ENCODE measurements around the gene RTEL1.
"Not testable (repeated sequence)": the region's sequence is repeated elsewhere in the genome, so short reads cannot be mapped to it uniquely, and the experiment has no call there.

RTEL1 gene

DNA sequence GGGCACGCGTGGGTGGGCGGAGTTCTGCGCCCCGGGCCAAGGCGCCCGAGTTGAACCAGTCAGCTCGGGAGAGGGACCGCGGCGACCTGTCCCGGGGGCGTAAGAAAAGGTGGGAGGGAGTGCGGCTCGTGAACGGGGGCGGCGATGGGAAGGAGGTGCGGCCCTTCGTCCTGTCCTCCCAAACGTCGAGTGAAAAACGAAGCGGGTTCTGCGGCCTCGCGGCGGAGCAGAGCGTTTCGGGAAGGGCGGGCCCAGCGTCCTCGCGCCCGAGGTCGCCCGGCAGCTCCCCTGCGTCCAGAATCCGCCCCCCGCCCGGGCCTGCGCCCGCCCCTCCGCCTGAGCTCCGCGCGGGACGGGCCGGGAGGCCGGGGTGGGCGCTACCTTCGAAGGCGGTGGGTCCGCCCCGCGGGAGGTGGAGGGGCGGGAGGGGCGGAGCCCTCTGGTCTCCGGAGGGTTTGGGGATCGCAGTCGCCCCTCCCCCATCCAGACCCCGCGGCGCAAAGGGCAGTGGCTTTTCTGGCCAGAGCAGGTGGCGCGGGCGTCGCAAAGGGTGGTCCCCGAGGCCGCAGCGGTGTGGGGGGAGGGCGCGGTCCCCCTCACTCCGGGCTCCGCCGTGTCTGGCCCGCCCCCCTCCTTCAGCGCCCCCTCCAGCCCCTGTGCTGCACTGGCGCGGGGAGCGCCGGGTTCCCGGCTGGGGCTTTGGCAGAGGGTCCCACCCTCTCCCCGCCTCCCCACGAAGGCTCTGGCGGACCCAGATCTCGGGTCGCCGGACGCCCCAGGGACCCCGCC, 5.7 kb upstream of the RTEL1 start:
- DNase-seq, result peak; percentile 35 to 88

DNA sequence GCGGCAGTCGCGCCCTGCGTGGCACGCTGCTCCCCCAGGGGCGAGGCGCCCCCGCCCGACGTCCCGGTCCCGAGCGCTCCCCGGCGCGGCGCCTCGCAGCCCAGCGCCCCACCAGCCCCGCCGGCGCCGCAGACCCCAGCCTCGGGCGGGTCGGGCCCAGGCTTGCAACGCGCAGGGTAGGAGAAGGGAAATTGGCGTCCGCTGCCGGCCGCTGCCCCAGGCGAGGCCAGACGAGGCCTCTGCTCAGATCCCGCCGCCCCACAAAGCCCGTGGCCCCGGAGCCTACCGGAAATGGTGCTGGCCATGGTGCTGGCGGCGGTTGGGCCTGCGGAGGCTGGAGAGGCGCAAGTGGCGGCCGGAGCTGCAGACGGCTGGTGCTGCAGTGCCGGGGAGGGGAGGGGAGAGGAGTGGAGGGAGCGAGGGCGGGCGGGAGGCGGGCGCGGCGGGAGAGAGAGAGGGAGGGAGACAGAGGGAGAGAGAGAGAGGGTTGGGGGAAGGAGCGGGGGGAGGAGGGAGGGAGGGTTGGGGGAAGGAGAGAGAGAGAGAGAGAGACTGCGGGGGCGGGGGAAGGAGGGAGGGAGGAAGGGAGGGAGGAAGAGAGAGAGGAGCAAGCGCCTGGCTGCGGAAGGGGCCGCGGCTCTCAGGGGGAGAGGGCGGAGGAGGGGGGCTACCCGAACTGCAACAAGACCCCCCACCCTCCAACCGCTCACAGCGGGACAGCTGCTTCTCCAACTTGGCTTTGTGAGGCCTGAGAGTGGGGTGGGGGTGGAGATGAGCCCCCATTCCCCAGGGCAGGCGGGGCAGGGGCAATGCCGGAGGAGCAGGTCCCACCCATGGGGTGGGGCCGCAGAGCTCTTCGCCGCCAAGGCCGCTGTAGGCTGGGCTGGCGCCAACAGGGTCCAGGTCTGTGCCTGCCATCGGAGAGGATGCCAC, 4.8 kb upstream of the RTEL1 start, which contains the start of gene STMN3:
Gene STMN3 (minus strand): TSS at position 384 of the 933 bp plus-strand sequence. CDS start 79 bp downstream, at position 305.
- DNase-seq, result peak; percentile 88 to 96

GRCh38 chr20:63653974-63654668, 4.0 kb upstream of the RTEL1 start:
- DNase-seq, result no peak

- no peak for DNase-seq
Observed at GRCh38 chr20:63655249-63655648, 2.9 kb upstream of the RTEL1 start.

GRCh38 chr20:63656451-63656850, 1.7 kb upstream of the RTEL1 start:
- DNase-seq, result no peak

DNA sequence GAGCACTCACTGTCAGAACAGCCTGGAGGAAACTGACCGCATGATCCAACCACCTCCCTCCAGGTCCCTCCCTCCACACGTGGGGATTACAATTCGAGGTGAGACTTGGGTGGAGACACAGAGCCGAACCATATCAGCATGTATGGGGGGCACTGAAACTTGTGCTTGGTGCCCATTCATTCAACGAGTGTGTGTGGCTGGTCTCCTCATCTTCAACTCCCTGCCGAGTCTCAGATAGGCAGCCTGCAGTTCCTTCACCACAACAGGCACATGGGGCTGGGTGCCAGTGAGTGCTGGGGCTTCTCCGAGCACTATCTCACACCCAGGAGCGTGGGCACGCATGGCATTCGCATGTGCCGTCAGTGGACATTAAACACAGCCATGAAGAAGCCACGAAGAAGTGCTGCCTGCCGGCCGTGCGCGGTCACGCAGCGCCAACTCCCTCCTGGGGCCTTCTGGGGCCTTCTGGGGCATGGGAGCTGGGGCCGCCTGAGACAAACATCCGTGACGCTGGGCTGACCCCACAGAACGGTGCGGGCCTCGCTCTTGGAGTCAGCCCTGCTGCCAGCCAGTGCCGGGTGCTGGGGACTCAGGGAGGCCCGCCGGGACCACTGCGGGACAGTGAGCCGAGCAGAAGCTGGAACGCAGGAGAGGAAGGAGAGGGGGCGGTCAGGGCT, 714 bp upstream of the RTEL1 start:
- peak in 1 of 2 experiments; percentile 57 for DNase-seq

DNA sequence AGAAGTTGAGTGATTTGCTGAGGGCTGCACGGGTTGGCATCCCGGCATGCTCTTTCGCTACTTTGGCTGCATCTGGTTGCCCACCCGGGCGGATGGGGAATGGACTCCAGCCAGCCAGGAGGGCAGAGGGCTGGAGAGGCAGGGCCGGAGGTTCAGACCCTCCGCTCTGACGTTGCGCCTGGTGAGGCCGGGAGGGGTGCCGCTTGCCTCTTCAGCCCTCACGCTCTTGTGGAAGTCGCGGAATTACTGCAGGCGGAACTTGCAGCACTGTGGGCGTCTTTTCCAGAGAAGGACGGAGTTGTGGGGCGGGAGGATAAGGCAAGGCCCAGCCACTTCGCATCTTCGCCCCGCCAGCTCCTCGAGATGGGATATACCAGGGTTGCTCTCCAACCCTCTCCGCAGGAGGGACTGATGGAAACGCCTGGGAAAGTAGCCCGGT, 656 bp downstream of the RTEL1 start:
- no peak for DNase-seq

- no peak for DNase-seq
Observed at GRCh38 chr20:63659370-63659769, 1.3 kb downstream of the RTEL1 start.

GRCh38 chr20:63660174-63660573, 2.1 kb downstream of the RTEL1 start:
- DNase-seq, result not testable (repeated sequence)

DNA sequence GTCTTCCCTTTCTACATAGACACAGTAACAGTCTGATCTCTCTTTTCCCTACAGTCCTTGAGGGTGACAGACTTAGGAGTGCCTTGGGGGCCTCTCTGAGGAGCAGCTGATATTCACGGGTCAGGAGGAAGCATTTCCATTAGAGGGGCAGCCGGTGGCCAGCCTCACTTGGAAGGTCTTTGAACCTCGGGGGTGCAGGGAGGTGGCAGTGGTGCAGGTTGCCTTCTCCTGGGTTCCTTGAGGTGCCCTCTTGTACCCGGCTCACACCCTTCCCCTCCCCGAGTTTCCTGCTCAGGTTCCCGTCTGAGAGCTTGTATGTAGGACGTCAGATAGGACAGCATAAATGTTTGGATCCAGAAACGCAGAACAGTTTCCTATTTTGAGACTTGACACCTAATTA, 2.5 kb downstream of the RTEL1 start:
- no peak for DNase-seq

- DNase-seq, result no peak
Observed at GRCh38 chr20:63661108-63661507, 3.0 kb downstream of the RTEL1 start.

- no peak for DNase-seq
Observed at GRCh38 chr20:63661959-63662812, 4.1 kb downstream of the RTEL1 start.

DNA sequence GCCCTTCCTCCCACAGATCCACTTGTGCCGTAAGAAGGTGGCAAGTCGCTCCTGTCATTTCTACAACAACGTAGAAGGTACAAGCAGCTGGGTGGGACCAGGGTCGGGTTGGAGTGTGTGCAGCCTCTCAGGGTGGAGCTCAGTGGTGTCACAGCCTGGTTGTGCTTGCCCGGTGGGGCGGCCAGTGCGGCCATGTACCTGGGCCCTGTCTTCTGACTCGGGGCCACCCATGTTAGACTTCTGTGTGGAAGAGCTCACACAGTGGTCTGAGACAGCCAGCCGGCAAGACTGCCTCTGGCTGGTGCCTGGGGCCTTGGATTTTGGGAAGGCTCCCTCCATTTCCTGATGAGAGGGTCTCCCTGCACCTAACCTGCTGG, 4.7 kb downstream of the RTEL1 start:
- DNase-seq, result no peak

GRCh38 chr20:63663332-63664066, 5.4 kb downstream of the RTEL1 start:
- DNase-seq, result no peak

DNA sequence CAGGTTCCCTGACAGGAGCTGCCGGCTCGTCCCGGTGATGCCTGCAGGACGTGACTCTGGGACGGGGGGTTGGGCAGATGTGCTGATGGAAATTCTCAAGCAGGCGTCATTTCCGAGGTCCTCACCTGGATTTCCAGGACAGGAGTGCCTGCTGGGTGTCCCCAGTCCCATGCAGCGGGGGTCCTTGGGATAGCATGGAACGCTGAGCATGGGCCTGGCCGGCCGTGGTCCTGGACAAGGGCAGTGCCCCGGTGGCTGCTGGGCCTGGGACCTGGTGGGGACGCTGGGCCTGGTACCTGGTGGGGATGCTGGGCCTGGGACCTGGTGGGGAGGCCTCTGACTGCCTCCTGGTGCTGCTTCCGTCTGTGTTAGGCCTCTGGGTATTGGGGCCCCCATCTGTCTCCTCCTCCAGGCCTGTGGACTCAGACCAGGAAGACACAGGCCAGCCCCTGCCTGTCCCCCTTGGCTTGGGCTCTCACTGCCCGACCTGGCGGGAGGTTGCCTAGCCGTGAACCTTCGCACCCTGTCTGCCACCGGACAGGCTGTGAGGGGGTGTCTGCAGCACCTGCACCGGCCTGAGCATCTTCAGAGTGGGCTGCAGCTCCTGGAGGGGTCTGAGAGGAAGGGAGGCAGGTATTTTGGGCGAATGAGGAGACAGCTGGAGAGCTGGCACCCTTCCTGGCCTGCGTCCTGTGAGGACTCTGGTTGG, 6.2 kb downstream of the RTEL1 start:
- DNase-seq, result no peak

- DNase-seq, result peak; percentile 33 to 61
Observed at GRCh38 chr20:63664861-63665594, 6.9 kb downstream of the RTEL1 start.

DNA sequence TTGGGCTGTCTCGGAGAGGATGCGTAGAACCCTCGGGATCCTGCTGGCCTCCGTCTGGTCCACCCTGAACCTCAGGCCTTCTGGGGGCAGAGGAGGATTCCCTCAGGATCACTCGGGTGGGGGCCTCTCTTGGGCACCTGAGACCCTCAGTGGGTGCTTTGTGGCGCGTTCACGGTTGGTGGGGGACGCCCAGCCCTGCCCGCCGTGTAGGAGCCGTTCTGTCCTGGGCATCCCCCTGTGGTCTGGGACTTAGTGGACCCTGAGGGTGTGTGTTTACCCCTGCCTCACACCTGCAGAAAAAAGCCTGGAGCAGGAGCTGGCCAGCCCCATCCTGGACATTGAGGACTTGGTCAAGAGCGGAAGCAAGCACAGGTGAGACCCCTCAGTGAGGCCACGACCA, 7.6 kb downstream of the RTEL1 start:
- no peak for DNase-seq

DNA sequence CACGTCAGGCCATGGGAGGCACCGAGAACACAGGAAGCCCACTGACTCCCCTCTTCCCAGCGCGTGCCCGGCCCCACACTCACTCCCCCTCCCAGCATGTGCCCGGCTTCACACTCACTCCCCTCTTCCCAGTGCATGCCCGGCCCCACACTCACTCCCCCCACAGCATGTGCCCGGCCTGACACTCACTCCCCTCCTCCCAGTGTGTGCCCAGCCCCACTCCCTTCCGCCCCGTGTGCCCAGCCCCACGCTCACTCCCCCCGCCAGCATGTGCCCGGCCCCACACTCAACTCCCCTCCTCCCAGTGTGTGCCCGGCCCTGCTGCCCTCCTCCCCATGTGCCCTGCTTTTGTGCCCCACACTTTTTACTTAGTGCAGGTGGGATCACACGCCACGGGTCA, 9.7 kb downstream of the RTEL1 start:
- DNase-seq, result no peak

DNA sequence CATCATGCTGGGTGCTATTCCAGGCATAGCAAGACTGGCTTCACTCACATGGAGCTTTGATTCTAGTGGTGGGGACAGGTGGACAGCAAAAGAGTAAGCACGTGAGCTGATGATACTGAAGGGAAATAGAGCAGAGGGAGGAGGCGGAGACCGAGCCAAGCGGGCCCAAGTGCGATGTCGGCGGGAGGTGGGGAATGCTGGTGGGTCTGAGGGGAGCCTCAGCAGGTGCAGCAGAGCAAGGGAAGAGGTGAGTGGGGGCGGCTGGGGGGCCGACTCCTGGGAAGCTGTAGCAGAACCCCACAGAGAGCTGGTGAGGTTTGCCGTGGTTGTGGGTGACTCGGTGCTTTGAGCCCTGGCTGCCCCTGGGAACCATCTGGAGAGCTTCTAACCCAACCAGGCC, 10.2 kb downstream of the RTEL1 start:
- no peak for DNase-seq

Data from NCI-H526 (cell line).